DMS114 treated with DMSO at 0.1 percent for 48 hours (cell line): ENCODE measurements around the gene SNAP25.

Source experiments
- DNase-seq: peaks from one replicate; lab custom pipeline; 2025; ENCODE audit not compliant: unreplicated experiment; lab: John Stamatoyannopoulos, UW

SNAP25 gene

GRCh38 chr20:10328897-10329255 is 110.2 kb downstream of the SNAP25 start:
- no peak for DNase-seq

GRCh38 chr20:10329387-10330005 is 110.9 kb downstream of the SNAP25 start:
- DNase-seq, result no peak

- no peak for DNase-seq
These were observed 111.4 kb downstream of the SNAP25 start for GRCh38 chr20:10330071-10330470.

GRCh38 chr20:10332656-10333415 is 114.2 kb downstream of the SNAP25 start:
- no peak for DNase-seq

- DNase-seq, result no peak
These were observed 118.5 kb downstream of the SNAP25 start for GRCh38 chr20:10336959-10337729.

GRCh38 chr20:10338426-10339180 is 120.0 kb downstream of the SNAP25 start:
- DNase-seq, result no peak

- DNase-seq, result no peak
These were observed 121.0 kb downstream of the SNAP25 start for GRCh38 chr20:10339609-10340008.

GRCh38 chr20:10342152-10342551 is 123.5 kb downstream of the SNAP25 start:
- no peak for DNase-seq

GRCh38 chr20:10344953-10345352 is 126.3 kb downstream of the SNAP25 start:
- DNase-seq, result no peak

GRCh38 chr20:10347086-10347880 is 128.7 kb downstream of the SNAP25 start:
- no peak for DNase-seq

GRCh38 chr20:10349118-10349517 is 130.5 kb downstream of the SNAP25 start:
- DNase-seq, result no peak

- DNase-seq, result no peak
These were observed 131.7 kb downstream of the SNAP25 start for GRCh38 chr20:10350188-10350842.

GRCh38 chr20:10352934-10353824 is 134.5 kb downstream of the SNAP25 start:
- no peak for DNase-seq

- no peak for DNase-seq
These were observed 138.0 kb downstream of the SNAP25 start for GRCh38 chr20:10356628-10357027.
